ENCODE measurements around the gene POLG. TPM values are rescaled to one million over a fixed set of nuclear protein-coding genes. Genes with fewer than 3 reads are reported as not detected.

The POLG gene
- total and polyA plus RNA-seq, 2 of the 13 experiments (the other 11 are each of a cell fraction or from before 2014, with no cell fraction given), result 26.6 to 35.5 TPM

GRCh38 chr15:89334510-89335297, at the start of gene POLG (continued):
- TF ChIP-seq PATZ1 (CRISPR knock-in tag; IDR thresholded peaks at IDR 0.05) (no peak), ZNF839 (CRISPR knock-in tag; IDR thresholded peaks at IDR 0.05; ENCODE audit: borderline replicate concordance) (peak; percentile 84; the same call in 1 of the 2 replicates), DZIP1 (CRISPR knock-in tag; IDR thresholded peaks at IDR 0.05) (peak; percentile 42; the same call in 1 of the 2 replicates), DBP (CRISPR knock-in tag; IDR thresholded peaks at IDR 0.05; ENCODE audit: not compliant biosample characterization) (no peak), FOXK2 (IDR thresholded peaks at IDR 0.05) (peak; percentile 99), ZNF740 (CRISPR knock-in tag; IDR thresholded peaks at IDR 0.05) (0 out of 2 replicates have a peak, but pooled peaks have one; percentile 11), ELF3 (CRISPR knock-in tag; IDR thresholded peaks at IDR 0.05) (no peak; the same call in none of the 2 replicates), ZNF180 (CRISPR knock-in tag; IDR thresholded peaks at IDR 0.05; ENCODE audit: borderline replicate concordance, low read depth) (no peak; the same call in 1 of the 2 replicates), ZNF253 (CRISPR knock-in tag; IDR thresholded peaks at IDR 0.05; ENCODE audit: borderline replicate concordance) (peak; percentile 45; the same call in 1 of the 2 replicates), HMGXB3 (CRISPR knock-in tag; IDR thresholded peaks at IDR 0.05; ENCODE audit: borderline replicate concordance) (peak; percentile 90; the same call in 1 of the 2 replicates), PAWR (CRISPR knock-in tag; IDR thresholded peaks at IDR 0.05; ENCODE audit: borderline replicate concordance) (0 out of 2 replicates have a peak, but pooled peaks have one; percentile 31), RBFOX2 (IDR thresholded peaks at IDR 0.05; ENCODE audit: low read depth, low read length) (peak; percentile 97), ZNF143 (CRISPR knock-in tag; IDR thresholded peaks at IDR 0.05) (peak; percentile 84), MYC (CRISPR knock-in tag; IDR thresholded peaks at IDR 0.05; ENCODE audit: borderline replicate concordance) (peak; percentile 81), ZNF280B (CRISPR knock-in tag; IDR thresholded peaks at IDR 0.05; ENCODE audit: borderline replicate concordance) (peak; percentile 58; the same call in 1 of the 2 replicates)

All from HepG2 (cell line).